HG02763 (cell line): ENCODE results near the gene ATP9B.
"Not testable (repeated sequence)": the region's sequence is repeated elsewhere in the genome, so short reads cannot be mapped to it uniquely, and the experiment has no call there.

Experiments used
- ATAC-seq: cut with Tn5 transposase; IDR thresholded peaks from one replicate; pipeline ENCODE4 v1.9.1; 2021; ENCODE audit warnings: mild to moderate bottlenecking, moderate library complexity; ENCODE audit not compliant: unreplicated experiment

The ATP9B gene

GRCh38 chr18:79123948-79124347, 54.8 kb downstream of the ATP9B start:
- ATAC-seq, result no peak

DNA sequence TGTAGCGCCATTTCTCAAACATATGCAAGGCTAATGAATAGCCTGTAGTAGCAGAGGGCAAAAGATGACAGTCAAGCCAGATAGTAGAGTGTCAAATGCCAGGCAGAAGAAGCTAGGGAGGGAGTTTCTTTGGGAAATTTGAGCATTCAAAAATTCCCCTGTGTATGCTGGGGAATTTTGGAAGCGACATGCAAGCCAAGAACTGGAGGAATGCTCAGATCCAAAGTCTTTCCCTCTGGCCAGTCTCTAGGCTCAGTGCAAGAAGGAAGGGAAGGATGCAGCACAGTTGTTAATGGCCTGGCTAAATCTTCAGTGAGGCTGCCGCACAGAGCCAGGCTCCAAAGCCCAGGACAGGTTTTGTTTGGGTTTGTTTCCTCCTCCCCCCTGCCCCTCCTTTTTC, 59.9 kb downstream of the ATP9B start:
- ATAC-seq, result no peak

DNA sequence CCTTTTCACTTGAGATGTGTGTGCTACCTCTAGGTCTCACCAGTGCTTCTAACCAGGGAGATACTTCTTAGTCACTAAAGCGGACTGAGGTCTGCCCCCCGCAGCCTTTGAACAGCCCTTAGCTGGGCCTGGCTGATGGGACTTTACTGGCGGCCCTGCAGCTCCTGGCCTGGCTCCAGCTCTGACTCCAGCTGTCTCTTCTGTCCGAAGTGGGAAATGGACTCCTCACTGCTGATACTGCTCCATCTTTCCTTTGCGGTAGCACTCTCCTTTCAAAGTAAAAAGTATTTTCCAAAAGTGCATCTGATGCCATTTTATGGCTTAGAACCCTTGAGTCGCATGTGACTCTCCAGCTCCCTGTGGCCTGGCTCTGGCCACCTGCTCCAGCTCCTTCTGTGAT, 64.5 kb downstream of the ATP9B start:
- ATAC-seq, result no peak

- ATAC-seq, result no peak
These were observed 66.7 kb downstream of the ATP9B start for GRCh38 chr18:79135924-79136323.

- ATAC-seq, result no peak
These were observed 67.5 kb downstream of the ATP9B start for GRCh38 chr18:79136742-79137141.

DNA sequence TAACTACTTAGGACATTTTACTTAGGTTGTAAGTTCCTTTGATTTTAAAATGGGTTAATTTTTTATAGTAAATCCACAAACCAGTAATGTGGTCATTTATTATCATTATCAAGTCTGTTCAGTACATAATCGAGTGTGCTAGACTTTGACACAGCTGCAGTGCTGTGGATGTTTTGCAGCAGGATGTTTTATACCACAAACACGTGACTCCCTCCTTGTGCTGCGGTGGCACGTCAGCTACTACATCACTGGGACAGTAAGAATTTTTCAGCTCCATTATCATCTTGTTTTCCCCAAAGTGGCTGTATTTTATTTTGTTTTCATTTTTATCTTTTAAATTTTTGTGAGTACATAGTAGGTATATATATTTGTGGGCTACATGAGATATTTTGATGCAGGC, 70.0 kb downstream of the ATP9B start:
- no peak for ATAC-seq

DNA sequence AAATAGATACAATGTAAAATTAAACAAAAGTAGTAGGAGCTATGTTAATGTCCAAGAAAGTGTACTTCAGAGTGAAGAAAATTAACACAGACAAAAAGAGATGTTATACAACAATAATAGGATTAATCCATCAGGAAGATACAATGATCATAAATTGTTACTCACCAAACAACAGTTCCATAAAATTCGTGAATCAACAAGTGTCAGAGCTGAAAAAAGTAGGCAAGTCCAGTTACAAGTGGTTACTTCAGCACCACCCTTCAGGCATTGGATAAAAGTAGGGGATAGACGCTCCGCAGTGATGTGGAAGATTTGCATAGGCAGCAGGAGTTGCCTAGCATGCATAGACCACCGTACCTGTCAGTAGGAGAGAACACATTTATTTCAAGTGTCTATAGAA, 77.8 kb downstream of the ATP9B start:
- ATAC-seq, result no peak

DNA sequence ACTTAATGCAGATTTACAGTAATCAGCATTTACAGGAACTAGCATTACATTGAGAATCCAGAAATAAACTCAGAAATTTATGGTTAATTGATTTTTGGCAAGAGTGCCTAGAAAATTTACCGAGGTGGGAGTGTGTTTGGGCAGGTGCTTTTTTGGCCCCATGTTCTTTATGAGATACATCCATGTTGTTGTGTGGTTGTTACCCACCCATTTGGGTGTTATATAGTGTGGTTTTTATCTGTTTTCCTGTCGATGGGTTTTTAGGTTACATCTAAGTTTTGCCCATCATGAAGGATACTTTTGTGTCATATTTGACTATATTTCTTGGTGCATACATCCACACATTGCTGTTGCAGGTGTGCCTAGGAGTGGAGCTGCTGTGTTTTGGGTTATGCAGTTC, 82.0 kb downstream of the ATP9B start:
- no peak for ATAC-seq

GRCh38 chr18:79156327-79156726, 87.1 kb downstream of the ATP9B start:
- ATAC-seq, result no peak

DNA sequence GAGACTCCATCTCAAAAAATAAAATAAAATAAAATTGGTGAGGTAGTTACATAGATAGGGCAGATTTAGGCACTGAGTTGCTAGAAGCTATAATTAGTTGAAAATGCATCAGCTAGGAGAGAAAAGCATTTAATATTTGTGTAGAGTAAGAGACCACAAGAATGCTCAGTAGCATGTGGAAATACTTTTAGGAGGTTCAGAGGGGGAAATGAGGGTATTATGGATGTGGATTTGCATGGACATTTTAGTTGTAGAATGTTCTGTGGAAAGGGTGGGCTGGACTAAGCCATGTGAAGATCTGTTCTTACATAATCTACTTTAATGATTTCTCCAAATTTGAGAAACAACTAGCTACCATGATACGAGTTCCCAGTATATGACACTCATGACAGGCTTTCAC, 95.5 kb downstream of the ATP9B start:
- ATAC-seq, result no peak

- no peak for ATAC-seq
These were observed 97.5 kb downstream of the ATP9B start for GRCh38 chr18:79166702-79167101.

GRCh38 chr18:79167526-79168190, 98.5 kb downstream of the ATP9B start:
- no peak for ATAC-seq

DNA sequence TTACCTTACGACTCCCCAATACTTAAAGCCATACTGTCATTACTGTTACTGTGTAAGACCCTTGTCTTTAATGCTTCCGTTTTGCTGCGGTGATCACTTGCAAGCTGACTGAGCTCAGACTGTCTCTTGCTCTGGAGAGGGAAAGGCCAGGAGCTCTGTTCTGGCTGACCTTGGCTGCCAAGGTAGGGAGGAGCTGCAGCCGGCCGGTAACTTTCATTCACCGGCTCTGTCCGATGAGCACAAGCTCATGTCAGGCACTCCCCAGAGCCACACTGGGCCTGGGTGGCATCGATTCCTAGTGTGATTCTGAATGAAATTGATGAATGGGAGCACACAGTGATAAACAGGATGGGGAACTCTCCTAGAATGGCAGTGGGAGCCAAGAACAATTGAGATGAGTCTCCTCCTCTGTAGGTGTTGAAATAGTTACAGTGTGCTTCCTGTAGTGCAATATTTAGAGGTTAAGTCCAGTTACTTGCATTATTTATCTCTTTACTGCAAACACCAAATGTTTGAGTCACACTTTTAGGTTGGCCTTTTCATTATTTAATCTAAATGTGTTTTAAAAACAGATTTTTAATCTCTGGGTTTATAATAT, 100.9 kb downstream of the ATP9B start:
- ATAC-seq, result no peak

- ATAC-seq, result not testable (repeated sequence)
These were observed 103.1 kb downstream of the ATP9B start for GRCh38 chr18:79172331-79172730.

DNA sequence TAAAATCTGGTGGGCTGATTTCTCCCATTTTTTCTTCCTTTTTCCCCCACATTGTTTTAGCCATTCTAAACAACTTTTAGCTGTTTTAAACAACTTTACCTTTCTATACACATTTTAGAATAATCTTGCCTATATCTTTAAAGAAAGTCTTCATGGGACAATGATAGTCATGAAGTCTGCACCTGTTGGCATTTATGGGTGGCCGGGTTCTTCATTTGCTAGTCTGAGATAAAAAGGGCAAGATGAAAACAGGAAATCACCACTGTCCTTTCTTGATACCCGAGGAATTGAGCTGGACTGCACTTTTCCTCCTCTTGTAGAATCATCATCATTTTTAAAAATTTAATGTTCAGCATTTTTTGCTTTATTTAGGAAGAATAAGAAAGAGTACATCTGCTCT, 104.5 kb downstream of the ATP9B start:
- no peak for ATAC-seq

DNA sequence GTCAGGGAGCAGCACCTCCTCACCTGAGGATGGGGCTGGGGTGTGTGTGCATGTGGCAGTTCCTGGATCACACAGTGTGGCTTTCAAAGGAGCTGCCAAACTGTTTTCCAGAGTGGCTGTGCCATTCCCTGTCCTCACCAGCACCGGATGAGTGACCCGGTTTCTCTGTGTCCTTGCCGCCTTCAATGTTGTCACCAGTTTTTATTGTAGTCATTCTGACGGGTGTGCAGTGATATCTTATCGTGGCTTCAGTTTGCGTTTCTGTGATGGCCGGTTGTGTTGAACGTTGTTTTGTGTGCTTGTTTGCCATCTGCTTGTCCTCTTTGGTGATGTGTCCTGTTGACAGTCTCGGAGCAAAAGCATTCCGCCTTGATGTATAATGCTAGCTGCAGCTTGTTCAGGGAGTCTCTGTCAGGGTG, 108.9 kb downstream of the ATP9B start:
- ATAC-seq, result no peak

DNA sequence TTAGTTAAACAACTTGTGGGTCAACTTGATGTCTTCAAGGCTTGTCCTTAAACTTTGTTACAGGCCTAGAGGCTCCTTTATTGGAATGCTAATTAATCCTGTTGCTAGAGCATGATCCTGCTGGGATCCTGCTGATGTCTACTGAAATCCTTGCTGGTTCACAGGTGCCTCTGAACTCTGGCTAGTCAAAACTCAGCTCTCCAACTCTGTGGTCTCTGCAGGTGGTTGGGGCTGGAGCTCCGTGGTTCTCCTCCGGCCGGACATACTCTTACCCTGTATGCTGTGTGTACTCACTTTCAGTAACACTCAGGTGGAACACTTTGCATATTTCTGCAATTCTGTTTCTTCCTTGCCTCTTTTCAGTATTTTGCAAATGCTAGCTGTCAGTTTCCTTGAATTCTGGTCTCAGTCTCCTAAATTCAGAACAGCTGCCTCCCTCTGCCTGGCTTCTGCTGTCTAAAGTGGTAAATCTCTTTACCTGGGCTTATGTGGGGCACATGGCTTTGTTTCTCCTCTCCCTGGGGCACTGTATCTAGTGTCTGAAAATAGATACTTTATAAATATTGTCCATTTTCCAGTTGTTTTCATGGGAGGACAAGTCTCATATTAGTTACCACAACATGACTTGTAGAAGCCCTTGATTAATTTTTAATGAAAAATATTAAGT, 113.0 kb downstream of the ATP9B start:
- no peak for ATAC-seq

- ATAC-seq, result no peak
These were observed 116.5 kb downstream of the ATP9B start for GRCh38 chr18:79185648-79186047.

- ATAC-seq, result no peak
These were observed 117.5 kb downstream of the ATP9B start for GRCh38 chr18:79186649-79187048.

DNA sequence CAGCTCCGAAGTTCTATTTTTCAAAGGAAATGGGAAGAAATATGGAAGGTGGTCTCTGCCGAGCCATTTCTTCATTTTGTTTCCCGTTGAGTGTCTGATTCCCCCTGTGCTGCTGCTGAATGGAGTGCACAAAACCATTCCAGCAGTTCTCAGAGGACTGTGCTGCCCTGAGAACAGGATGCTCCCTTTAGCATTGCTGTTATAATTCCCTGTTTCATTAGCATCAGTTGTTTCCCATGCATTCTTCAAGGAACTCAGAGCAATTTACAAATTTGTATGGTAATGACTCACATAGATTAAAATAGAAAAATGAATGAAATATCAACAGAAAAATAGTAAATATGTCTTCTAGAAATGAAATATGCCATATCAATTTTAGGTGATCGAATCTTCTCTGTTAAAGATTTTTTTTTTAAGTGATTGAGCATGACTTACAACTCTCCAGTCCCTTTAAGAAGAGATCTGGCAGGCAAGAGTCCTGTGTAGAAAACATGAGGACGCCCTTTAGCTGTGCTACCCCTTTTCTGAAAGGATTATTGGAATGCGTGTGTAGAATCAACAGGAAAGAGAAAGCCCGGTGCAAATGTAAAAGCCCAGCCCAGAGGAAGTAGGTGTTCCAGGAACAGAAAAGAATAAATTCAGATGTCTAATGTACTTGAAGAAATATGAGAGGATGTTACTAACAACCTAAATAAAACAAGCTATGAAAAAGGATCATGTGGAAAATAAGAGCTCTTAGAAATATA, 118.5 kb downstream of the ATP9B start:
- ATAC-seq, result no peak

DNA sequence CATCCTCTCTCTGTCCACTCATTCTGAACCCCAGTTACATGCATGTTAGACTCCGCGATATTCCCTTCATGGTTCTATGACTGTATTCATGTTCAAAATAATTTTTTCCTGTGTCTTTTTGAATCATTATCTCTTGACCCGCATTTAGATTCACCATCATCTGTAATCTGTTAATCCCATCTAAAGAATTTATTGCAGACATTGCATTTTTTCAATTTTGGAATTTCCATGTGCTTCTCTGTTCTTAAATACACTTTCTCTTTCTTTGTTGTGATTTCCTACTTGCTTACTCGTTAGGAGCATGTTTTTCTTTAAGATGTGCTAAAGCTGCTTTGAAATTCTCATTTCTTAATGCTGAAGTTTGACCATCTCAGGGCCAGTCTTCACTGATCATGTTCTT, 122.2 kb downstream of the ATP9B start:
- ATAC-seq, result no peak

DNA sequence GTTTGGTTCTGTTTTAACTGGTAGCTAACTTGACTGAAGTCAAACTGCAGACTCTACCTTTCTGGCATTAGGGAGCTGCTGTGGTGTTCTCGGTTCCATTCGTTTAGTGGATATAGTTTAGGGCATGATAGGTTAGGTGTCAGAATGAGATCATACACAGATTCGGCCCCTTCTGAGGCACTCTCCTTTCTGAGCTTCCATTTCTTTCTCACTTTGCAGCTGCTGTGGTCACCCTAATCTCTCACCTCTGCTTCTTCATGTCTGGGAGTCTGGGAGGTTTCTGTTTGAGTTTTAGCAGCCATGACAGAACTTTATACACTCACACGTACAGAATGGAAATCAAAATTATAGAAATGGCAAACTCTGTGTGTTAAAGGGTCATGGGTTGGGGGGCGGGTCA, 122.8 kb downstream of the ATP9B start:
- ATAC-seq, result no peak
